Neural cell (in vitro differentiated cells): ENCODE results near the gene RAD51B. TPM values are rescaled to one million over a fixed set of nuclear protein-coding genes. Genes with fewer than 3 reads are reported as not detected.

Source experiments
- H2AFZ ChIP-seq: fragments of 200-600, 300-800 bp; sonication (generic), shearing (Covaris generic); 2 replicates; pipeline ENCODE4 v1.6.0; 2014; ENCODE audit warnings: low read depth, mild to moderate bottlenecking, antibody characterized with exemption, low read length, moderate library complexity
- H3F3A ChIP-seq: fragments of 200-600 bp; shearing (Covaris generic); 2 replicates; pipeline ENCODE4 v1.6.1; 2016; ENCODE audit warnings: mild to moderate bottlenecking, moderate library complexity, mixed read lengths, antibody characterized with exemption, low read length; ENCODE audit not compliant: insufficient read depth, poor library complexity, severe bottlenecking
- H3K27ac ChIP-seq: fragments of 200-600, 300-800 bp; sonication (generic), shearing (Covaris generic); 2 replicates; pipeline ENCODE4 v1.5.1; 2014; ENCODE audit warnings: mild to moderate bottlenecking, low read length, moderate library complexity
- H3K27me3 ChIP-seq: fragments of 300-800, 200-600 bp; sonication (generic), shearing (Covaris generic); 2 replicates; pipeline ENCODE4 v1.6.0; 2014; ENCODE audit warnings: mild to moderate bottlenecking, low read depth, low read length, moderate library complexity; ENCODE audit not compliant: insufficient read depth
- H3K36me3 ChIP-seq: fragments of 300-800, 200-600 bp; sonication (generic), shearing (Covaris generic); 2 replicates; pipeline ENCODE4 v1.5.1; 2014; ENCODE audit warnings: mild to moderate bottlenecking, antibody characterized with exemption, low read length, moderate library complexity; ENCODE audit not compliant: insufficient read depth
- H3K4me2 ChIP-seq: fragments of 300-800, 200-600 bp; sonication (generic), shearing (Covaris generic); 2 replicates; pipeline ENCODE4 v1.6.0; 2014; ENCODE audit warnings: mild to moderate bottlenecking, low read length
- H3K4me3 ChIP-seq: fragments of 300-800, 200-600 bp; sonication (generic), shearing (Covaris generic); 2 replicates; pipeline ENCODE4 v1.5.1; 2014; ENCODE audit warnings: mild to moderate bottlenecking, low read length, moderate library complexity
- H3K79me2 ChIP-seq: fragments of 200-600 bp; shearing (Covaris generic); replicated peaks from 2 replicates; pipeline ENCODE4 v1.6.0; 2014; ENCODE audit warnings: mild to moderate bottlenecking, low read length, moderate library complexity; ENCODE audit not compliant: insufficient read depth
- H3K9ac ChIP-seq: fragments of 300-800, 200-600 bp; sonication (generic), shearing (Covaris generic); 2 replicates; pipeline ENCODE4 v1.6.1; 2016; ENCODE audit warnings: mild to moderate bottlenecking, low read length, mixed read lengths
- H3K9me2 ChIP-seq: fragments of 200-600 bp; shearing (Covaris generic); 2 replicates; pipeline ENCODE4 v1.6.1; 2016; ENCODE audit warnings: mild to moderate bottlenecking, low read length, mixed read lengths; ENCODE audit not compliant: insufficient read depth
- H3K9me3 ChIP-seq: fragments of 200-600, 300-800 bp; sonication (generic), shearing (Covaris generic); 2 replicates; pipeline ENCODE4 v1.6.1; 2016; ENCODE audit warnings: mild to moderate bottlenecking, mixed run types, low read length, moderate library complexity, mixed read lengths
- H4K20me1 ChIP-seq: fragments of 200-600 bp; shearing (Covaris generic); 2 replicates; pipeline ENCODE4 v1.6.1; 2016; ENCODE audit warnings: mild to moderate bottlenecking, mixed run types; ENCODE audit not compliant: insufficient read depth
- CTCF ChIP-seq: fragments of 450-650 bp; IDR thresholded peaks from 2 replicates; pipeline ENCODE4 v1.5.1; 2014; ENCODE audit warnings: antibody characterized with exemption, mild to moderate bottlenecking, moderate library complexity; ENCODE audit not compliant: poor library complexity, severe bottlenecking
- EP300 ChIP-seq: fragments of 450-650 bp; conservative IDR thresholded peaks from 2 replicates; pipeline ENCODE4 v1.6.1; 2014; ENCODE audit warnings: antibody characterized with exemption, mild to moderate bottlenecking, moderate library complexity; ENCODE audit not compliant: poor library complexity, severe bottlenecking
- EZH2 ChIP-seq: fragments of 200-600, 300-800 bp; shearing (Covaris generic), sonication (generic); IDR thresholded peaks from 2 replicates; pipeline ENCODE4 v1.6.1; 2014; ENCODE audit warnings: antibody characterized with exemption, low read length, borderline replicate concordance, mild to moderate bottlenecking; ENCODE audit not compliant: insufficient read depth, poor library complexity, severe bottlenecking
- MXI1 ChIP-seq: fragments of 450-650 bp; conservative IDR thresholded peaks from 2 replicates; pipeline ENCODE4 v1.6.1; 2014; ENCODE audit warnings: antibody characterized with exemption, mild to moderate bottlenecking; ENCODE audit not compliant: poor library complexity, severe bottlenecking
- POLR2AphosphoS5 ChIP-seq: IDR thresholded peaks from 2 replicates; pipeline ENCODE4 v1.6.1; 2012
- RAD21 ChIP-seq: fragments of 450-650 bp; conservative IDR thresholded peaks from 2 replicates; pipeline ENCODE4 v1.6.1; 2014; ENCODE audit warnings: antibody characterized with exemption, mild to moderate bottlenecking, moderate library complexity
- REST ChIP-seq: IDR thresholded peaks from 2 replicates; pipeline ENCODE4 v1.6.1; 2012; ENCODE audit warnings: borderline replicate concordance
- SMC3 ChIP-seq: fragments of 450-650 bp; conservative IDR thresholded peaks from 2 replicates; pipeline ENCODE4 v1.6.1; 2014; ENCODE audit warnings: antibody characterized with exemption, mild to moderate bottlenecking, moderate library complexity; ENCODE audit not compliant: poor library complexity
- TAF1 ChIP-seq: IDR thresholded peaks from 2 replicates; pipeline ENCODE4 v1.6.1; 2012; ENCODE audit warnings: low read depth
- polyA plus RNA-seq: library from polyadenylated mRNA; depleted of rRNA; stranded (reverse); fragments of >200 nt; gene quantifications from 2 replicates; pipeline ENCODE4 v1.2.3, GENCODE V29; 2014

Gene RAD51B
- polyA plus RNA-seq, 1 donor from 2014 or later = 3.1 TPM

- no peak overlapping the region for H3K4me3 ChIP-seq
- no peak overlapping the region for H3K27ac ChIP-seq
- no peaks in the 10 kb centered on the region for H3F3A ChIP-seq
- H3K36me3 ChIP-seq = no peaks in the 10 kb centered on the region
- H3K9ac ChIP-seq = no peak overlapping the region
- TF ChIP-seq EP300 = no peak
- TF ChIP-seq EZH2 = no peak
- no peak for TF ChIP-seq SMC3
- no peak for TF ChIP-seq POLR2AphosphoS5
- H3K27me3 ChIP-seq = no peaks in the 10 kb centered on the region
- H4K20me1 ChIP-seq = no peaks in the 10 kb centered on the region
- H2AFZ ChIP-seq = no peak overlapping the region
- H3K79me2 ChIP-seq = no peaks in the 10 kb centered on the region
- no peaks in the 10 kb centered on the region for H3K9me2 ChIP-seq
- no peak overlapping the region for H3K4me2 ChIP-seq
- no peaks in the 10 kb centered on the region for H3K9me3 ChIP-seq
Observed at GRCh38 chr14:68466491-68466977, 647.0 kb downstream of the RAD51B start.

GRCh38 chr14:68467425-68467824 is 647.8 kb downstream of the RAD51B start:
- H4K20me1 ChIP-seq = no peaks in the 10 kb centered on the region
- H3K79me2 ChIP-seq = no peaks in the 10 kb centered on the region
- no peaks in the 10 kb centered on the region for H3K9me2 ChIP-seq
- no peak overlapping the region for H2AFZ ChIP-seq
- H3K4me2 ChIP-seq = no peak overlapping the region
- no peak overlapping the region for H3K27ac ChIP-seq
- TF ChIP-seq CTCF (no peak), EP300 (no peak), POLR2AphosphoS5 (no peak), EZH2 (no peak), TAF1 (no peak), REST (no peak), RAD21 (no peak), MXI1 (no peak), SMC3 (no peak)
- H3K4me3 ChIP-seq = no peak overlapping the region
- H3K9me3 ChIP-seq = no peaks in the 10 kb centered on the region
- no peaks in the 10 kb centered on the region for H3F3A ChIP-seq
- H3K27me3 ChIP-seq = no peaks in the 10 kb centered on the region
- H3K9ac ChIP-seq = no peak overlapping the region
- no peaks in the 10 kb centered on the region for H3K36me3 ChIP-seq
